ENCODE data around the gene RNF133. TPM values are rescaled to one million over a fixed set of nuclear protein-coding genes. Genes with fewer than 3 reads are reported as not detected.

RNF133 gene
- total and polyA plus RNA-seq, 3 donors from 2014 or later: 11.1 to 53.6 (median 39.1) TPM

GRCh38 chr7:122694697-122695096, 4.2 kb downstream of the RNF133 start:
- Histone ChIP-seq H3K4me3 (no peak overlapping the region), H3K4me1 (no peaks in the 10 kb centered on the region), H3K27ac (no peak overlapping the region), H3K36me3 (ENCODE audit: low read depth, missing control alignments) (no peaks in the 10 kb centered on the region), H3K9me3 (no peaks in the 10 kb centered on the region), H3K27me3 (no peaks in the 10 kb centered on the region)
- intact Hi-C loops (cut with DNase I; ENCODE audit: low total_unique reads): no loop called here
- DNase-seq: no peak
- TF ChIP-seq CTCF (IDR thresholded peaks at IDR 0.05) (no peak), POLR2A (IDR thresholded peaks at IDR 0.05) (no peak)
- WGBS, 2 donors: 93 to 96% methylated on average over 2 of the region's 2 CpGs

- H3K27me3 ChIP-seq: no peaks in the 10 kb centered on the region
- 59 to 92% methylated on average over 3 of the region's 3 CpGs for WGBS, 2 donors
- H3K36me3 ChIP-seq (ENCODE audit: low read depth, missing control alignments): no peaks in the 10 kb centered on the region
- H3K27ac ChIP-seq: no peak overlapping the region
- DNase-seq: no peak
- no peak for TF ChIP-seq CTCF (IDR thresholded peaks at IDR 0.05)
- TF ChIP-seq POLR2A (IDR thresholded peaks at IDR 0.05): no peak
- H3K4me1 ChIP-seq: no peaks in the 10 kb centered on the region
- no peak overlapping the region for H3K4me3 ChIP-seq
- intact Hi-C loops (cut with DNase I; ENCODE audit: low total_unique reads): no loop called here
- no peaks in the 10 kb centered on the region for H3K9me3 ChIP-seq
These were observed 6.1 kb downstream of the RNF133 start for GRCh38 chr7:122692769-122693309.

GRCh38 chr7:122691569-122692235, 7.2 kb downstream of the RNF133 start:
- Histone ChIP-seq H3K9me3 (no peaks in the 10 kb centered on the region), H3K27ac (no peak overlapping the region), H3K27me3 (no peaks in the 10 kb centered on the region), H3K4me1 (no peaks in the 10 kb centered on the region), H3K36me3 (ENCODE audit: low read depth, missing control alignments) (no peaks in the 10 kb centered on the region), H3K4me3 (no peak overlapping the region)
- 93 to 94% methylated on average over 12 to 14 of the region's 14 CpGs for WGBS, 2 donors
- intact Hi-C loops (cut with DNase I; ENCODE audit: low total_unique reads): no loop called here
- TF ChIP-seq CTCF (IDR thresholded peaks at IDR 0.05) (no peak), POLR2A (IDR thresholded peaks at IDR 0.05) (no peak)
- no peak for DNase-seq

GRCh38 chr7:122689346-122690109, 9.4 kb downstream of the RNF133 start:
- Histone ChIP-seq H3K27me3 (no peaks in the 10 kb centered on the region), H3K27ac (no peak overlapping the region)
- 93 to 95% methylated on average over 11 to 13 of the region's 13 CpGs for WGBS, 2 donors

GRCh38 chr7:122688400-122688998, 10.4 kb downstream of the RNF133 start:
- intact Hi-C loops (cut with DNase I; ENCODE audit: low total_unique reads): no loop called here
- DNase-seq: no peak
- Histone ChIP-seq H3K36me3 (ENCODE audit: low read depth, missing control alignments) (no peaks in the 10 kb centered on the region), H3K4me3 (no peak overlapping the region), H3K27ac (no peak overlapping the region), H3K9me3 (no peaks in the 10 kb centered on the region), H3K27me3 (no peaks in the 10 kb centered on the region), H3K4me1 (no peaks in the 10 kb centered on the region)
- TF ChIP-seq POLR2A (IDR thresholded peaks at IDR 0.05) (no peak), CTCF (IDR thresholded peaks at IDR 0.05) (no peak)
- 49 to 59% methylated on average over 6 of the region's 6 CpGs for whole genome bisulfite sequencing, 2 donors

More at GRCh38 chr7:122689346-122690109, 9.4 kb downstream of the RNF133 start:
- no peaks in the 10 kb centered on the region for H3K9me3 ChIP-seq
- no peaks in the 10 kb centered on the region for H3K4me1 ChIP-seq
- no peak for DNase-seq
- H3K4me3 ChIP-seq: no peak overlapping the region
- intact Hi-C loops (cut with DNase I; ENCODE audit: low total_unique reads): no loop called here
- no peaks in the 10 kb centered on the region for H3K36me3 ChIP-seq (ENCODE audit: low read depth, missing control alignments)
- no peak for TF ChIP-seq POLR2A (IDR thresholded peaks at IDR 0.05)
